ENCODE results near the gene LPP.

The LPP gene

DNA sequence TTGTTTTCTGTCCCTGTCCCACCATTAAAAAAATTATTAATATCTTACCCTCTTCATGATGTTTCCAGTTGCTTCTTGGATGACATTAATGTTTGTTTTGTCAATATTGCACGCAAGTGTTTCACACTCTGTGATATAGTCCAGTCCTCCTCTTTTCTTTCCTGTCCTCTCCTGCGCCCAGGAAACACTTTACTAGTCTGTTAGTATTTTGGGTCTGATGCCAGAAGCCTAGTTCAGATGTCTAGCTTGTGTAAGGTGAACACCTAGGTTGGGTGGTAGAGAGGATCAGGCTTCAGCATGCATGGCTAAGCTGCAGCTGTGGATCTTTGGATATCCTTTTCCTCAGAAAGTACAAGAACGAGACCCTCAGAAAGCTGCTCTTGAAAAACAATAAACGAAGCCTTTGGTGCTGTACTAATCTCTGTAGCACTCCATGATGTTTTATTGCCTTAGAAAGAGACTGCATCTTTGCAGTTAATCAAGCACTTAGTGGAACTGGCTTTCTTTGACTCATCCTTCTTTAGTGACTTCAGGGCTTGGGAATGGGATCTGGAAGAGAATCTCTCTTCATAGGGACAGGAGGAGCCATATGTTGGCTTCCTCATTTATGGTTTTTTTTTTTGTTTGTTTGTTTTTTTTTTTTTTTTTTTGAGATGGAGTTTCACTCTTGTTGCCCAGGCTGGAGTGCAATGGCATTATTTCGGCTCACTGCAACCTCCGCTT, 253.4 kb downstream of the LPP start:
- TF ChIP-seq CTCF (IDR thresholded peaks at IDR 0.05; ENCODE audit: insufficient read depth, low read length, poor library complexity, severe bottlenecking) (no peak), EZH2phosphoT487 (conservative IDR thresholded peaks at IDR 0.05; ENCODE audit: low read length) (no peak)
- H3K9me3 ChIP-seq (ENCODE audit: insufficient read depth, low read length), result no peaks in the 10 kb centered on the region
- no peaks in the 10 kb centered on the region for H3K9me2 ChIP-seq (replicated peaks; ENCODE audit: insufficient read depth, low read length)
- H3K27ac ChIP-seq (ENCODE audit: low read depth, low read length), result no peak overlapping the region
- H3K9ac ChIP-seq (ENCODE audit: low read length), result no peak overlapping the region
- no peak overlapping the region for H3K4me3 ChIP-seq (ENCODE audit: insufficient read depth, low read length, poor library complexity, severe bottlenecking)
- H3K36me3 ChIP-seq (ENCODE audit: low read length), result peaks cover 11% of the 10 kb centered on the region
- H3K27me3 ChIP-seq (ENCODE audit: low read length), result no peaks in the 10 kb centered on the region
- no peaks in the 10 kb centered on the region for H4K20me1 ChIP-seq (ENCODE audit: low read depth, low read length)
- H2AFZ ChIP-seq (ENCODE audit: low read depth, low read length, severe bottlenecking), result no peak overlapping the region
- no peaks in the 10 kb centered on the region for H3K79me2 ChIP-seq (ENCODE audit: insufficient read depth, low read length)
- no peak overlapping the region for H3K4me2 ChIP-seq (ENCODE audit: low read depth, low read length, poor library complexity, severe bottlenecking)
- H3F3A ChIP-seq (ENCODE audit: insufficient read depth), result no peaks in the 10 kb centered on the region

- no peak overlapping the region for H3K27ac ChIP-seq (ENCODE audit: low read depth, low read length)
- no peak overlapping the region for H3K9ac ChIP-seq (ENCODE audit: low read length)
- H2AFZ ChIP-seq (ENCODE audit: low read depth, low read length, severe bottlenecking), result no peak overlapping the region
- H3K27me3 ChIP-seq (ENCODE audit: low read length), result no peaks in the 10 kb centered on the region
- H3K9me2 ChIP-seq (replicated peaks; ENCODE audit: insufficient read depth, low read length), result no peaks in the 10 kb centered on the region
- no peaks in the 10 kb centered on the region for H3K9me3 ChIP-seq (ENCODE audit: insufficient read depth, low read length)
- H3K4me2 ChIP-seq (ENCODE audit: low read depth, low read length, poor library complexity, severe bottlenecking), result no peak overlapping the region
- H3K36me3 ChIP-seq (ENCODE audit: low read length), result peaks cover 11% of the 10 kb centered on the region
- H3K79me2 ChIP-seq (ENCODE audit: insufficient read depth, low read length), result no peaks in the 10 kb centered on the region
- TF ChIP-seq EZH2phosphoT487 (conservative IDR thresholded peaks at IDR 0.05; ENCODE audit: low read length) (no peak), CTCF (IDR thresholded peaks at IDR 0.05; ENCODE audit: insufficient read depth, low read length, poor library complexity, severe bottlenecking) (no peak)
- H4K20me1 ChIP-seq (ENCODE audit: low read depth, low read length), result no peaks in the 10 kb centered on the region
- no peak overlapping the region for H3K4me3 ChIP-seq (ENCODE audit: insufficient read depth, low read length, poor library complexity, severe bottlenecking)
- no peaks in the 10 kb centered on the region for H3F3A ChIP-seq (ENCODE audit: insufficient read depth)
Observed at GRCh38 chr3:188408831-188409230, 254.9 kb downstream of the LPP start.

- Histone ChIP-seq H3K4me3 (ENCODE audit: insufficient read depth, low read length, poor library complexity, severe bottlenecking) (no peak overlapping the region), H3K4me2 (ENCODE audit: low read depth, low read length, poor library complexity, severe bottlenecking) (no peak overlapping the region)
- TF ChIP-seq EZH2phosphoT487 (conservative IDR thresholded peaks at IDR 0.05; ENCODE audit: low read length) (no peak), CTCF (IDR thresholded peaks at IDR 0.05; ENCODE audit: insufficient read depth, low read length, poor library complexity, severe bottlenecking) (no peak)
Observed at GRCh38 chr3:188411750-188412149, 257.8 kb downstream of the LPP start.

More at GRCh38 chr3:188411750-188412149, 257.8 kb downstream of the LPP start:
- Histone ChIP-seq H3K36me3 (ENCODE audit: low read length) (peaks cover 7% of the 10 kb centered on the region; the same call in 1 of the 2 replicates), H2AFZ (ENCODE audit: low read depth, low read length, severe bottlenecking) (no peak overlapping the region), H3K9me2 (replicated peaks; ENCODE audit: insufficient read depth, low read length) (no peaks in the 10 kb centered on the region), H3K27ac (ENCODE audit: low read depth, low read length) (no peak overlapping the region), H3K79me2 (ENCODE audit: insufficient read depth, low read length) (no peaks in the 10 kb centered on the region), H4K20me1 (ENCODE audit: low read depth, low read length) (no peaks in the 10 kb centered on the region), H3K9me3 (ENCODE audit: insufficient read depth, low read length) (no peaks in the 10 kb centered on the region), H3F3A (ENCODE audit: insufficient read depth) (no peaks in the 10 kb centered on the region), H3K27me3 (ENCODE audit: low read length) (no peaks in the 10 kb centered on the region), H3K9ac (ENCODE audit: low read length) (no peak overlapping the region)

Data from SU-DHL-6 (cell line).